ENCODE data around the gene RNF14.
"Not testable (repeated sequence)": the region's sequence is repeated elsewhere in the genome, so short reads cannot be mapped to it uniquely, and the experiment has no call there.

RNF14 gene

DNA sequence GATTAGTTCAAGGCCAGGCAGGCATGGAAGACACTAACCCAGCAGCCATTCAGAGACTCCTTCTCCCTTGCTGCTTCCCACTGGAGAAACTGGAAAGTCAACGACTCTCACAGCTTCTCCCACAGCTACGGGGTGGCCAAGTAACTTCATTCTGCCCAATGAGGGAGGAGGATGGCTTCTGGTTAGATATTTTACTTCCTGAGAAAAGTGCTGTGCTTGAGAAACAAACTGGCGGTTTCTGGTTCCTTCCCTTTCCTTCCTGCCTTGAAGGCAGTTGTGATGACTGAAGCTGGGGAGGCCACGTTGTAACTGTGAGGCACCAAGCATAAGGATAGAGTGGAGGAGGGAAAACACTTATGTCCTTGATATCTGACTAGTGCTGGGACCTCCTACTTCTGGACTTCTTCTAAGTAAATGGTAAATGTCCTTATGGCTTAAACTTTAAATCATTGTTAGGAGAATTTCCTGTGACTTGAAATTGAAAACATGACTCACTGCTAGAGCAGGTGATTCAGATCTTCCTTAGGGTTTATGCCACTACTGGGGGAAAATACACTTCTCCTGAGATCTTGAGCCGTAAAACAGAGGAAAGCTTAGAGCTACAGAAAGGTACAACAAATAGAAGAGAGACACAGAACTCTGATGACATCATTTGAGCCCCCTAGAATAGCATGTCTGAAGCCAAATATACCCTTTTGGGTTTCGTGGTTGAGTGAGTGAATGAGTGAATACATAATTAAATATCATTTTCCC, 47.1 kb downstream of the RNF14 start:
- no peak for FAIRE-seq

DNA sequence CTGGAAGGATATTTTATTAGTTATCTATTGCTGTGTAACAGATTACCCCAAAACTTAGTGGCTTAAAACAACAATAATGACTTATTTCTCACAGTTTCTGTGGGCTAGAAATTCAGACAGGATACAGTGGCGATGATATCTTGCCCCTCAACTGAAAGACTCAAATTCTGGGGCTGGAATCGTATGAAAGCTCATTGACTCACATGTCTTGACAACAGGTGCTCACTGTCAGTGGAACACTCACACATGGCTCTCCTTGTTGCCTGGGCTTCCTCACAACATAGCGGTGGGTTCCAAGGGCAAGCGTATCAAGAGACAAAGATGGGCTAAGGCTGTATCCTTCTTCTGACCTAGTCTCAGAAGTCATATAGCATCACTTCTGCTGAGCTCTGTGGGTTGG, 47.7 kb downstream of the RNF14 start:
- FAIRE-seq, result no peak

DNA sequence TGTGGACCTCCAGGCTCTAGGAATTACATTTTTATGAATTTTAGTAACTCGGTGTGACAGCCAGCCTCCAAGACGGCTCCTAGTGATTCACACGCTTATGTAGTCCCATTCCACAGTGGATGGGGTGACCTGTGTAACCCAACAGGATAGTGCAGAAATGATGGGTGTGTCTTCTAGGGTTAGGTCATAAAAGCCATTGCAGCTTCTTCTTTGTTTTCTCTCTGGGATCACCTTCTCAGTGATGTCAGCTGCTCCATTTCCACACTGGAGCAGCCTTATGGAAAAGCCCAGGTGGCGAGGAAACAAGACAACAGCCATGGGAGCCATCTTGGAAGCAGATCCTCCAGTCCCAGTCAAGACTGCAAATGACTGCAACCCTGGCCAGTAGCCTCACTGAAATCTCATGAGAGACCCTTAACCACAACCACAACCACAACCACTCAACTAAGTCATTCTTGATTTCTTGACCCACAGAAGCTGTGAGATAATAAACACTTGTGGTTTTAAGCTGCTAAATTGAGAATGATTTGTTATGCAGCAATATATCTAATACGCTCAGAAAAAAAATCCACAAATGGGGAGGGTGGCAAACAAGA, 49.0 kb downstream of the RNF14 start:
- no peak for FAIRE-seq

DNA sequence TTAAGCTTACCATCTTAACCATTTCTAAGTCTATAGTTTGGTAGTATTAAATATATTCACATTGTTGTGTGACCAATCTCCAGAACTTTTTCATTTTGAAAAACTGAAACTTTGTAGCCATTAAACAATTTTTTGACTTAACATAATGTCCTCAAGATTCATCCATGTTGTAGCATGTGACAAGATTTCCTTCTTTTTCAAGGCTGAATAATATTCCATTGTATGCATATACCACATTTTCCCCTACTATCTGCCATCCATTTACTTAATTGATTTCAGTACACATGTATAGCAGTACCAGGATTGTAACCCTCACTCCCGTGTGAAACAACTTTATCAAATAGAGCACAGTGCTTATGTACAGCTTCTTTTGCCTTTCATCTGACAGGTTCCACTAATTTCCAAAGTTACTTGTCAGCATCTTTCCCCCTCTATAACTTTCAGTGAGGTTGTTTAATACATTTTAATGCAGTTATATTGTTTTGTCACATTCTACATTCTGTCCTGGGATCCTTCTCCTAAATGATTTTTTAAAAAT, 51.3 kb downstream of the RNF14 start:
- no peak for FAIRE-seq

DNA sequence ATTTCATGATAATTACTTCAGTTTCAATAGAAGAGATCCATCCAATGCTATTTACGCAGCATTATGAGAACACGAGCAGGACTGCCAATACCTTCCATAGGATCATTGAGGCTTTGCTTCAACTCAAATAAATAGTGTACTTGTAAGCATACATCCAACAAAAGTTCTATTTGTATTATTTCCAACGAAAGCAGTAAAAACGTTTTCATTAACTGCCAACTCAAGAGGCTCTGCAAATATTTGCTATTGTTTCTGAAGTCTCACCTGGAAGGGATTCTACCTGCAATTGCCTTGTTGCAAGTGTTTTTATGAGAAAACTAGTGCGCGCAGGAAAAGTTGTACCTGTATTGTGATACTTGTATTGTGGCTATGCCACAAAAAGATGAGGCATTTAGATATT, 54.9 kb downstream of the RNF14 start:
- FAIRE-seq, result no peak

DNA sequence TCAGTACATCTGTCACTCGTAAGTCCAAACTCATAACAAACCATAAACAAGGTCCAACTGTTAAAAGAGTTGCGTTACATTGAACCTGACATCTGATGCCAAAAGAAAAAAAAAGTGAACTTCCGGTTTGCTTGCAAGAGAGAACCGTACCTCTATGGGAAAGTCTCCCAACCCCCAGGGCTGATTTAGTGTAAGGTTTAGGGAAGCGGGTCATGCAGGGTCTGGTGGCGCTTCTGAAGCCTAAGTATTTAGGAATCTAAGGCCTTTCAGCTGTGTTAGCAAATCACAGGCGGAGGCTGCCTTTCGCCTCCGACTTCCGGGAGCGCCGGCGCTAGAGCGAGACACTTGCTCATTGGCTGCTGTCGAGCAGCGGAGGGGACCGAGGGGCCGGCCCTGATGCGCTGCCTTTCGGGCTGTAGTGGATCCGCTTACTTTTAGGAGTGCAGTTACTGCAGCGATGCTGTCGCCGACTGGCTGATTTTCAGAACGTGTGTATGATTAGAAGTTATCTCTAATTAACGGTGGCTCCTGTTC, 55.9 kb downstream of the RNF14 start:
- peak; percentile 89 for FAIRE-seq

DNA sequence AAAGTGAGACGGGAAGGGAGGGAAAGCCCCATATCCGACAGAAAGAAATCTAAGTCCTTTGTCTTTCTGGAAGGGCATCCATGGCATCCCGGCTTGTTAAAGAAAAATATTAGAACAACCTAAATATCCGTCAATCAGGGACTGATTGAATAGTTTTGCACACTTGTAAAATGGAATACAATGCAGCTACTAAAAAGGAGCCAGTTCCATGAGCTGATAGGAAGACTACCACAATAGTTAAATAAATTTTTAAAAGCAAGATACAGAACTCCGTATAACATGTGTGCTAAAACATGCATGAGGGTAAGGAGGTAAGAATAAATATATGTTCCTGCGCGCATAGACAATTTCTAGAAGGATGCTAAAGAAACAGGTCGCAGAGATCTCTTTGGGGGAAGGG, 56.7 kb downstream of the RNF14 start:
- no peak for FAIRE-seq

DNA sequence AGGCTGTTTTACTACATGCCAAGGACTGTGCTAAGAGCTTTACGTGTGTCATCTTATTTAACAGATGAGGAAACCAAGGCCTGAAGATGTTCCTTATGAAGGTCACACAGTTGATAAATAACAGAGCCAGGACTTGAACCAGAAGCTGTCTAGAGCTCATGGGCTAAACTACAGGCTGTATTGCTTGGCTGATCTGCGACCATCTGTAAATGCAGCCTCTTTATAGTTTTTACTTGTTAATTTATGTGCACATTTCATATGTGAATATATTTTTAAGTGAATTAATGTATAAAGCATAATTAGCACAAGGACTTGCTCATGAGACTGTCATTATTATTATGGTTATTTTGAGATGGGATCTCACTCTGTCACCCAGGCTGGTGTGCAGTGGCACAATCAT, 63.2 kb downstream of the RNF14 start:
- FAIRE-seq, result no peak

DNA sequence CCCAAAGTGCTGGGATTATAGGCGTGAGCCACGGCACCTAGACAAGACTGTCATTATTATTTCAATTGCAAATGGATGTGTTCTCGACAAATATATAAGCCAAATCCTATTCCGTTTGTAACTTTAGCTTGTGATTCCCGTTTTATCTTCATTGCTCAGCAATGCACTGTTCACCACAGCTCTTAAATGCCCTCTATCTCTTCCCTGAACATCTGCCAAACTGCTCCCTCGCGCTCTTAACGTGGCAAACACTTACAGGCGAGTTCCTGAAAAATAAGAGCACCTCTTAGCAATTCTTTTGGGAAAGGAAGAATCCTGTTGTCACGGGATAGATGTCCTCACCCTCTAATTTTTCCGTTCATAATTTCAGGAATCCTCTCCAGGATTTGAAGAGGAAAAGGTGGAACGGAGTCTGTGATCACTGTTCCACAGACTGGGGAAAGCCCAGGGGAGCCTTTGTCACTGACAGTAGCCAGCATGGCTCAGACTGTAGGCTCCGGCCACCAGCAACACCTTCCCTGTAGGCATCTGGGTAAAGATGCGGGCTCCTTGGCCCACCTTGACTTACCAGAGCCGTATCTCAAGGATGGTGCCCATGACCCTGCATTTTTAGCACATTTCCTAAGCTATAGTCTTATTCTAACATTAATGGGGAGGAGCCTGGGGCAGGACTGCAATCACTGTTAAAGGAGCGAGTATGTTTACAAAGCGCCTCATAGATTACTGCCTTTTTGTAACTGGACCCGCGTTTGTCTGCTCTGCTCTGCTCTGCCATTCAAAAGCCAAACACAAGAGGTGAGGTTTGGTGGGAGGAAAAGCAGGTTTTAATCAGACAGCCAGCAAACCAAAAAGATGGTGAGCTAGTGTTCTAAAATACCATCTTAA, 64.1 kb downstream of the RNF14 start:
- FAIRE-seq, result no peak

DNA sequence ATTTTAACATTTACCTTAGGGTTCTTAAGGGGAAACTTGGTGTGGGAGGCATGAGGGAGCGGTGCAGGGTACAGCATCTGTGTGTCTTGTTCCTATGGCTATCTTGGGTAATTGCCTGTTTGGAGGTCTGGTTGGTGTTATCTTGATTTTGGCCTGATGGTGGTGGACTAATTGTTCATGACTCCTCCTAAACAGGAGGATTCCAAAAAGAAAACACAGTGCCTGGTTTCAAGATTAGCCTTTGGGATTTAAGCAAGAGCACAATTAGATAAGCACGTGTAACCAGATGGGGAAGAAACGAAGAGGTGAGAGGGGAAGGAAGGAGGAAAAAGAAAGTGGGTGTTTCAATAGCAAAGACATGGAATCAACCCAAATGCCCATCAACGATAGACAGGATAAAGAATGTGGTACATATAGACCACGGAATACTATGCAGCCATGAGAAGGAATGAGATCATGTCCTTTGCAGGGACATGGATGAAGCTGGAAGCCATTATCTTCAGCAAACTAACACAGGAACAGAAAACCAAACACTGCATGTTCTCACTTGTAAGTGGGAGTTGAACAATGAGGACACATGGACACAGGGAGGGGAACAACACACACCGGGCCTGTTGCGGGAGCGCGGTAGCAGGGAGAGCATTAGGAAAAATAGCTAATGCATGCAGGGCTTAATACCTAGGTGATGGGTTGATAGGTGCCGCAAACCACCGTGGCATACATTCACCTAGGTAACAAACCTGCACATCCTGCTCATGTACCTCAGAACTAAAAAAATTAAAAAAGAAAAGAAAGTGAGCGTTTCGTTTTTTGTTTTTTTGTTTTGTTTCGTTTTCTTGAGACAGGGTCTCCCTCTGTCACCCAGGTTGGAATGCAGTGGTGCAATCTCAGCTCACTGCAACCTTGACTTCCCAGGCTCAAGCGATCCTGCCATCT, 65.0 kb downstream of the RNF14 start:
- FAIRE-seq, result not testable (repeated sequence)

DNA sequence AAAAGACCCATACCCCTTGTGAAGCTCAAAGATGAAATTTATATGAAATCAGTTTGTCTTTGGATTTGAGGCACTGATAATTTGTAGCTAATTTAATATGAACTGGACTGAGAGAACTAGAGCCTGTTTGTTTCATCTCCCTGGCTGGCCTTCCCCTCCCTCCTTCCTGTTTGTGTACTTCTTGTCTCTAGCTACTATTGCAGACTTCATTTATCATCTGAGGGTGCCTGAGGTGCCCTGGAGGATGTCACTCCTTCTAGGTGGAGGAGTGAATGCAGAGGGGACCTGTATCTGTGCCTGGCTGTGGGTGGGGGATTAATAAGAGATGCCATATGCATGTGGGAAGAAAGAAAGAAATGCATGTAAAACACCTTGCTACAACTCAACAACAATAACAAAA, 66.1 kb downstream of the RNF14 start:
- FAIRE-seq, result no peak

DNA sequence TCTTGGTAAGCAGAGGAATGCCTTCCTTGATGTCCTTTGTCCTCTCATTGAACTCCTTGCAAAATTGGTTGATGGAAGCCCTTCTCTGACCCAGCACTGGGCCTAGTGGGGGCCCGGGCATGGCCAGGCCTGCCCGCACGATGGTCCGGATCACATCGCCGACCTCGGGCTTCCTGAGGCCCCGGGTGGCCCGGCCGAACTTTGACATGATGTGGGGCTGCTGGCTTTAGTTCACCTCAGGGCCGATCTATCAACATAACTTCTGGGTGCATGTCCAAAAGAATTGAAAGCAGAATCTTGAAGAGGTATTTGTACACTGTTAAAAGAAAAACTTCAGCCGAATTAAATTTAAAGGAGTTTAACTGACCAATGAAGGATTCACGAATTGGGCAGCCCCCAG, 68.0 kb downstream of the RNF14 start:
- FAIRE-seq, result no peak

DNA sequence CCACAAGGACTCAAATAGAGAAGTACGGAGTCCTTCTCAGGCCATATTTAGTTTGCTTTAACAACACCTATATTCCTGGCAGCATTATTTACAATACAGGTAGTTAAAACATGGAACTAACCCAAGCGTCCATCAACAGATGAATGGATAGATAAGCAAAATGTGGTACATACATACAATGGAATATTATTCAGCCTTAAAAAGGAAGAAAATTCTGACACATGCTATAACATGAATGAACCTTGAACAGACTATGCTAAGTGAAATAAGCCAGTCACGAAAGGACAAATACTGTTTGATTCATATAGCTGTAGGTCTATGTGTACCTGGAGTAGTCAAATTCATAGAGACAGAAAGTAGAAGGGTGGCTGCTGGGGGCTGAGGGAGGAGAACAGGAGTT, 68.7 kb downstream of the RNF14 start:
- FAIRE-seq, result not testable (repeated sequence)

DNA sequence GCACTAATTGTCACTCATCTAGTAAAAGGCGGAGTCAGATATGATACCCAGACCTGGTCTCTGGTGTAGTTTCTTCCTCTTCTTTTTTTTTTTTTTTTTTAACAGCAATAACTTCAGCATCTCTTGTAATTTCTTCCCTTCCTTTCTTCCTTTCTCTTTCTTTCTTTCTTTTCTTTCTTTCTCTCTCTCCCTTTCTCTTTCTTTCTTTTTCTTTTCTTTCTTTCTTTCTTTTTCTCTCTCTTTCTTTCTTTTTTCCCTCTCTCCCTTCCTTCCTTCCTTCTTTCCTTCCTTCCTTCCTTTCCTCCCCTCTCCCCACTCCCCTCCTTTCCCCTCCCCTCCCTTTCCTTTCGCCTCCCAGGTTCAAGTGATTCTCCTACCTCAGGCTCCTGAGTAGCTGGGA, 69.8 kb downstream of the RNF14 start:
- FAIRE-seq, result no peak

Data from endometrium (tissue), 2 donors.